ENCODE data around the gene BCR.

- TF ChIP-seq CTCF (IDR thresholded peaks at IDR 0.05) (no peak), POLR2A (IDR thresholded peaks at IDR 0.05) (no peak)
Measured at GRCh38 chr22:23313791-23314567, 133.7 kb downstream of the BCR start.
